GM23338 (cell line): ENCODE results near the gene GRK2. TPM values are rescaled to one million over a fixed set of nuclear protein-coding genes. Genes with fewer than 3 reads are reported as not detected.
A peak's percentile ranks its signal among the peaks of the same experiment; 100 is the strongest.

Experiments used
- ATAC-seq: fragments of 200-7000 bp; cut with Tn5 transposase; 3 replicates; pipeline ENCODE4 v1.9.1; 2020
- DNase-seq: peaks from one replicate; pipeline ENCODE4 v3.0.0-alpha.2; 2015; ENCODE audit warnings: low spot score
- H2AFZ ChIP-seq: fragments of 200-600 bp; sonication (generic); 2 replicates; pipeline ENCODE4 v1.8.0; 2016; ENCODE audit warnings: antibody characterized with exemption, mild to moderate bottlenecking, moderate library complexity
- H3F3A ChIP-seq: fragments of 200-600 bp; sonication (generic); replicated peaks from 2 replicates; pipeline ENCODE4 v1.8.0; 2017; ENCODE audit warnings: antibody characterized with exemption, mixed run types, low read depth
- H3K27ac ChIP-seq: fragments of 200-600 bp; sonication (generic); 2 replicates; pipeline ENCODE4 v1.6.1; 2016; ENCODE audit warnings: low read depth
- H3K27me3 ChIP-seq: fragments of 200-600 bp; sonication (generic); 2 replicates; pipeline ENCODE4 v1.8.0; 2016; ENCODE audit warnings: mild to moderate bottlenecking, mixed run types, moderate library complexity; ENCODE audit not compliant: insufficient read depth
- H3K36me3 ChIP-seq: fragments of 200-600 bp; sonication (generic); 2 replicates; pipeline ENCODE4 v1.8.0; 2016; ENCODE audit warnings: mild to moderate bottlenecking; ENCODE audit not compliant: insufficient read depth
- H3K4me1 ChIP-seq: fragments of 200-600 bp; sonication (generic); 2 replicates; pipeline ENCODE4 v1.8.0; 2016; ENCODE audit warnings: mild to moderate bottlenecking, moderate library complexity; ENCODE audit not compliant: insufficient read depth
- H3K4me2 ChIP-seq: fragments of 200-600 bp; sonication (generic); 2 replicates; pipeline ENCODE4 v1.7.1; 2017; ENCODE audit warnings: mixed run types
- H3K4me3 ChIP-seq: fragments of 200-600 bp; sonication (generic); 2 replicates; pipeline ENCODE4 v1.6.1; 2016; ENCODE audit warnings: mixed run types
- H3K79me2 ChIP-seq: fragments of 200-600 bp; sonication (generic); replicated peaks from 2 replicates; pipeline ENCODE4 v1.8.0; 2017; ENCODE audit warnings: mild to moderate bottlenecking; ENCODE audit not compliant: insufficient read depth
- H3K9me2 ChIP-seq: fragments of 200-600 bp; sonication (generic); 2 replicates; pipeline ENCODE4 v1.8.0; 2017; ENCODE audit not compliant: insufficient read depth
- H4K20me1 ChIP-seq: fragments of 200-600 bp; sonication (generic); replicated peaks from 2 replicates; pipeline ENCODE4 v1.8.0; 2017; ENCODE audit warnings: mild to moderate bottlenecking; ENCODE audit not compliant: insufficient read depth
- H3K27ac Mint-ChIP-seq: 2 replicates; pipeline ENCODE4 v1.8.0; 2020; ENCODE audit warnings: inconsistent platforms, mild to moderate bottlenecking, moderate library complexity, mixed read lengths
- H3K27me3 Mint-ChIP-seq: 3 replicates; pipeline ENCODE4 v1.8.0; 2022; ENCODE audit warnings: low read depth, mild to moderate bottlenecking, moderate library complexity, mixed read lengths, inconsistent platforms; ENCODE audit not compliant: insufficient read depth, poor library complexity
- H3K36me3 Mint-ChIP-seq: 3 replicates; pipeline ENCODE4 v1.8.0; 2021; ENCODE audit warnings: low read depth, mild to moderate bottlenecking, inconsistent platforms, moderate library complexity, mixed read lengths
- H3K4me1 Mint-ChIP-seq: 3 replicates; pipeline ENCODE4 v1.8.0; 2020; ENCODE audit warnings: mild to moderate bottlenecking, inconsistent platforms, mixed read lengths
- H3K4me3 Mint-ChIP-seq: 3 replicates; pipeline ENCODE4 v1.8.0; 2021; ENCODE audit warnings: moderate library complexity, mild to moderate bottlenecking, inconsistent platforms, mixed read lengths
- H3K9me3 Mint-ChIP-seq: 3 replicates; pipeline ENCODE4 v1.8.0; 2020; ENCODE audit warnings: moderate library complexity, mild to moderate bottlenecking, inconsistent platforms, mixed read lengths
- CREB1 ChIP-seq: fragments of 250-450 bp; sonication (Bioruptor Pico); IDR thresholded peaks from 2 replicates; pipeline ENCODE4 v1.5.0; 2020; ENCODE audit warnings: low read depth, mild to moderate bottlenecking, moderate library complexity
- CTCF ChIP-seq, 2 experiments: fragments of 200-600 bp in 1 of 2; sonication (generic) in 1 of 2; conservative IDR thresholded peaks; 2 replicates each; pipeline versions ENCODE4 v1.5.1 to v1.6.1; 2016 to 2017; ENCODE audit warnings: antibody characterized with exemption in 2 of 2, low read depth in 2 of 2, mild to moderate bottlenecking in 2 of 2, moderate library complexity in 1 of 2
- ETS1 ChIP-seq: IDR thresholded peaks from 2 replicates; pipeline ENCODE4 v1.6.1; 2016; ENCODE audit warnings: antibody characterized with exemption
- EZH2 ChIP-seq: fragments of 200-600 bp; sonication (generic); IDR thresholded peaks from one replicate; pipeline ENCODE4 v1.8.0; 2017; ENCODE audit warnings: antibody characterized with exemption, mild to moderate bottlenecking, low read depth; ENCODE audit not compliant: unreplicated experiment
- EZH2phosphoT487 ChIP-seq: fragments of 200-600 bp; sonication (generic); IDR thresholded peaks from one replicate; pipeline ENCODE4 v1.8.1; 2018; ENCODE audit warnings: antibody characterized with exemption; ENCODE audit not compliant: unreplicated experiment
- JUNB ChIP-seq: IDR thresholded peaks from one replicate; pipeline ENCODE4 v1.6.1; 2016; ENCODE audit warnings: antibody characterized with exemption; ENCODE audit not compliant: unreplicated experiment
- NANOG ChIP-seq: IDR thresholded peaks from 2 replicates; pipeline ENCODE4 v1.6.1; 2016; ENCODE audit warnings: antibody characterized with exemption, borderline replicate concordance
- POLR2AphosphoS5 ChIP-seq: IDR thresholded peaks from 2 replicates; pipeline ENCODE4 v1.6.1; 2016; ENCODE audit warnings: antibody characterized with exemption, low read depth
- REST ChIP-seq: IDR thresholded peaks from one replicate; pipeline ENCODE4 v1.6.1; 2018; ENCODE audit warnings: antibody characterized with exemption; ENCODE audit not compliant: unreplicated experiment
- STAT1 ChIP-seq: IDR thresholded peaks from one replicate; pipeline ENCODE4 v1.6.1; 2016; ENCODE audit warnings: antibody characterized with exemption; ENCODE audit not compliant: unreplicated experiment
- ZNF114 ChIP-seq: fragments of 250-450 bp; sonication (Bioruptor Pico); IDR thresholded peaks from 2 replicates; pipeline ENCODE4 v1.5.0; 2020; ENCODE audit warnings: mild to moderate bottlenecking, moderate library complexity
- ZNF331 ChIP-seq: fragments of 250-450 bp; sonication (Bioruptor Pico); IDR thresholded peaks from 2 replicates; pipeline ENCODE4 v1.5.0; 2020; ENCODE audit warnings: low read depth, mild to moderate bottlenecking, moderate library complexity
- ZNF462 ChIP-seq: fragments of 250-450 bp; sonication (Bioruptor Pico); IDR thresholded peaks from 2 replicates; pipeline ENCODE4 v1.5.0; 2020; ENCODE audit warnings: mild to moderate bottlenecking, moderate library complexity
- polyA plus RNA-seq: library from polyadenylated mRNA; unstranded; fragments of >200 nt; fragmentation: Nextera tagmentation; extraction: Ambion mirVana; gene quantifications from 2 replicates; pipeline ENCODE4 v1.2.1, GENCODE V29; 2016
- total RNA-seq: library from RNA; depleted of rRNA; stranded (reverse); fragments of >200 nt; shearing (Covaris generic); gene quantifications from 2 replicates; pipeline ENCODE4 v1.2.3, GENCODE V29; 2014

Gene GRK2
- total and polyA plus RNA-seq, 2 experiments from 2014 or later: 19.5 to 72.5 TPM

GRCh38 chr11:67239783-67240575 lies 26.3 kb upstream of the GRK2 start:
- ATAC-seq: peak; percentile 95
- peaks cover 63% of the 10 kb centered on the region for H3K79me2 ChIP-seq
- H2AFZ ChIP-seq: no peak overlapping the region
- peaks cover 32% of the 10 kb centered on the region for H3K4me1 Mint-ChIP-seq
- peak overlapping the region; percentile 95 for H3K27ac ChIP-seq
- TF ChIP-seq JUNB (no peak), ZNF114 (no peak), POLR2AphosphoS5 (peak; percentile 99), ETS1 (no peak), EZH2 (no peak), REST (peak; percentile 41), STAT1 (no peak), CREB1 (peak; percentile 84), NANOG (no peak), ZNF331 (CRISPR knock-in tag) (no peak), ZNF462 (CRISPR knock-in tag) (no peak), CTCF (conservative IDR thresholded peaks at IDR 0.05; ENCODE audit: low read depth in 2 of 2) (no peak), EZH2phosphoT487 (no peak)
- peak; percentile 99 for DNase-seq
- H3F3A ChIP-seq: peaks cover 28% of the 10 kb centered on the region
- peak overlapping the region; percentile 100 for H3K4me3 Mint-ChIP-seq
- H3K27me3 Mint-ChIP-seq: peaks cover 9% of the 10 kb centered on the region
- peak overlapping the region; percentile 79 for H3K4me3 ChIP-seq
- H3K9me3 Mint-ChIP-seq: no peaks in the 10 kb centered on the region
- no peaks in the 10 kb centered on the region for H3K9me2 ChIP-seq
- peaks cover 48% of the 10 kb centered on the region for H3K36me3 Mint-ChIP-seq
- H3K4me2 ChIP-seq: peak overlapping the region; percentile 97
- no peaks in the 10 kb centered on the region for H3K27me3 ChIP-seq
- peaks cover 32% of the 10 kb centered on the region for H3K4me1 ChIP-seq
- peaks cover 40% of the 10 kb centered on the region for H4K20me1 ChIP-seq
- peaks cover 21% of the 10 kb centered on the region for H3K36me3 ChIP-seq
- H3K27ac Mint-ChIP-seq: peak overlapping the region; percentile 100
